HG02623 (cell line): ENCODE measurements around the gene CNGB1.
"Not testable (repeated sequence)": the region's sequence is repeated elsewhere in the genome, so short reads cannot be mapped to it uniquely, and the experiment has no call there.

Source experiments
- ATAC-seq: cut with Tn5 transposase; IDR thresholded peaks from one replicate; pipeline ENCODE4 v1.9.1; 2021; ENCODE audit warnings: moderate library complexity; ENCODE audit not compliant: unreplicated experiment

The CNGB1 gene

DNA sequence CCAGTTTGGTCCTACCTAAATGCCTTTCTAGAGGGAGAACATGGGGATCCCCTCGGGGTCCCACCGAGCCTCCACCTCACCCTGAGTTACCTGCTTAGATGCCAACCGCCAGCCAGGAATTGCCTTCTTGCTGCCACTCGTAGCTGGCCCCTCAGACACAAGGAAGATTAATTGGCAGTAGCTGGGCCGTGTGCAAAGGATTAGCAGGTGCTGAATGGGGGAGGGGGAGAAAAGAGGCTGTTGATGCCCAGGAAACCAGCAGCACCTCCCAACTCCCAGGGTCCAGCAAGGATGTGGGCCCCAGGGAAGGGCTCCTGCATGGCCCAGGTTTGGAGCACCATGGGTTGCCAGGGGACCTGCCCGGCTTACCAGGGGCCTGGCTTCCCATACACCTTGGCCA, at the start of gene CNGB1:
Gene CNGB1 (minus strand): TSS at position 159 of the 400 bp plus-strand sequence. CDS start 3,842 bp downstream, outside the sequence.
- ATAC-seq: no peak

DNA sequence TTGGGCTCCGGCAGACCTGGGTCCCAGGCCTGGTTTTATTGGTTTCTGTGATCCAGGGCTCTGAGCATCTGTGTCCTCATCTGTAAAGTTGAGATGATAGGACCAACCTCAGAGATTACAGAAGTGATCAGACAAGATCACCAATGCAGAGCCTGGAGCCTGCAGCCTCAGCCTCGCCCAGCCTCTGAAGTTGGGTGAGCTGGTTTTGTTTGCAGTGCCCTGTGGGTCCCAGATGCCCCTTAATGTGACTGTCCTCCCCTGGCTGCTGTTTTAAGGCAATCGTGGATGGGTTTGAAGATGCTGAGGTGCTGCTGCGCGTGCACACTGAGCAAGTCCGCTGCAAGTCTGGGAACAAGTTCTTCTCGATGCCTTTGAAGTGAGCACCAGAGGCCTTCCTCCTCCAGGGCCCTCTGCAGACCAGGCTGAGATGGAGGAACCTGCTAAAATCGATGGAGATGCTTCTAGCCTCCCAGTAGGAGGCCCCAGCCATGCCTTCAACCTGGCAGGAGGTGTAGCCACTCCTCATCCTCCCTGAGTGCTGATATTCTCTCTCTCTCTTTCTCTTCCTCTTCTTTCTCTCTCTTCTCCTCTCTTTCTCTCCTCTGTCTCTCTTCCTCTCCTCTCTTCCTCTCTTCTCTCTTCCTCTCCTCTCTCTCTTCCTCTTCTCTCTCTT, 49.1 kb upstream of the CNGB1 start:
- no peak for ATAC-seq

DNA sequence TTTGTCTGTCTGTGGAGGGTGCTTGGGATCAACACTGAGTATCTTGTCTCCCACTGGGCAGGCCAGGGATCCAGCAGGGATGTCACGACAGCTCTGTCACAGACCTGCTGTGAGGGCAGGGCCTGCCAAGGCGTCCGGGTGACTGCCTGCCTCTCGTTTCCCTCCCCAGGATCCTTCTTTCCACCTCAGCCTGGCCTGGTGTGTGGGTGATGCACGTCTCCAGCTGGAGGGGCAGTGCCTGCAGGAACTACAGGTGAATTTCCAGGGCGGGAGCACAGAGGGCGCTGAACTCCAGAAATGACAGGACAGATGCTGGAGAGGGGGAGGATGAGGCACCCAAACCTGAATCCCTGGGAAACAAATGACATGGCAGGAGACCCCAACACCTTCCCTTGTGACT, 47.9 kb upstream of the CNGB1 start:
- ATAC-seq: no peak

DNA sequence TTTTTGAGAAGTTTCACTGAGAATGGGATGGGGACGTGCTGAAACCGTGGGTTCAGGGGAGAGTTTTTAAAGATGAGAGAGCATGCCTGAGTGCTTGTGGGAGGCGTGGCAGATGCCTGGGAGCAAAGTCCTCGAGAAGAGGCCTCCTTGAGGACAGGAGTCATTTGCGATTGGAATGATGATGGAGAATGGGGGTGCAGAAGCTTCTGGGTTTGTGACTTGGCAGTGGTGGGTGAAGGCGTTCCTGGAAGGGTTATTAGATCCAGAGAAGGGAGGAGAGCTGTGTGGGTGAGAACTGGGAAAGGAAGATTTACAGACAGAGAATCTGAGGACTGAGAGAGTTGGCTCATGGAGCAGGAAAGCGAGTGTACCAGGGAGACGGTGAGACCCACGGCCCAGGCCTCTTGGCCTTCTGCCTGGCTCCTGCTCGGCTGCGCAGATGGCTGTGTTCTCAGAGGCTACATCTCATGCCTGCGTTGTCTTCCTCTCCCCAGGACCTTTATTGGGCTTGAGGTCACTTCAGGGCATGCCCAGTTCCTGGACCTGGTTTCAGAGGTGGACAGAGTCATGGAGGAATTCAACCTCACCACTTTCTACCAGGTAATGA, 46.0 kb upstream of the CNGB1 start:
- no peak for ATAC-seq

DNA sequence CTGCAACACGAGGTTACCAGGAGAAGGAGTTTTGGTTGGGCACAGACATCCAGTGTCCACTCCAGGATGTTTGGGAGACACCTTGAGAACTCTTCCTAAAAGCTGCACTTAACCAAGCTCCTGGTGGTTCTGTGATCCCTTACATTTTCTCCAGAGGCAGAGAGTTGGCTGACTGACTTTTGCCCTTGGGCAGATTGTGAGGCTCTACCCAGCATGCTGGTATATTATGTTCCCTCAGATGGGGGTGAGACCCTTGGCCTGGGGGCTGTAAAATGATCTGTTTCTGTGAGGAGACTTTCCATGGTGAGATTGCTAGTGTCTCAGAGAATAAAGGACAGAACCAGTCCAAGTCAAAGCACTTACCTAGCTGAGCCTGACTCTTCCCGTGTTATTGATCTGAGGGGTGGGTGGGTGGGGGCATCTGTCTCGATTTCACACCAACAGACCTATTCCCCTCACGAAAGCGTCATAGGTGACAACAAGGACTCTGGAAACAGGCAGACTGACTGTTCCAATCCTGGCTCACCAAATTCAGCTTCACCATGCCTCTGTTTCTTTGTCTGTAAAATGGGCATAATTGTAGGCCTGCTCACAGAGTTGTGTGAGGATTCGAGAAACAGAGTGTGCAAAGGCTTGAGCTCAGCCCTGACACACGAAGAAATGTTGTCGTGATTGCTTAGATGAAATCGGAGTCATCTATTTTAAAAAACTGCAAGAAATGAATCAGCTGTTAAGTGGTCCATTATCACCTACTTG, 42.5 kb upstream of the CNGB1 start:
- ATAC-seq: no peak

DNA sequence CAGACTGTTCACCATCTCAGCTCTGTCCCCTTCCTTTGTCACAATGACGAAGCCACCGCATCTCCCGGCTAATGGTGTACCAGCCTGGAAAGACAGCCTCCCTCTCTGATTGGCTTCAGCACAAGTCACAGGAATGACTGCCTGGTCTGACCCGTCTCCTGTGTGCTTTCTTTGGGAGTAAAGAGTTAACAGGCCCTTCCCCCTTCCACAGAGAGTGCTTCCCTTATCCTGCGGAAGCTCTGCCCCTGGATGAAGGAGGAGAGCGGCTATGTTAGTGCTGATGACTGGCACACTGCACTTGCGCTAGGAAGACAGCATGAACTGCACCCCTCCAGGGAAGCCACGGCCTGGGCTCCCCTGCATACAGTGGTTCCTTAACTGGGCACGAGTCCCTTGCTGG, 41.6 kb upstream of the CNGB1 start:
- ATAC-seq: no peak

DNA sequence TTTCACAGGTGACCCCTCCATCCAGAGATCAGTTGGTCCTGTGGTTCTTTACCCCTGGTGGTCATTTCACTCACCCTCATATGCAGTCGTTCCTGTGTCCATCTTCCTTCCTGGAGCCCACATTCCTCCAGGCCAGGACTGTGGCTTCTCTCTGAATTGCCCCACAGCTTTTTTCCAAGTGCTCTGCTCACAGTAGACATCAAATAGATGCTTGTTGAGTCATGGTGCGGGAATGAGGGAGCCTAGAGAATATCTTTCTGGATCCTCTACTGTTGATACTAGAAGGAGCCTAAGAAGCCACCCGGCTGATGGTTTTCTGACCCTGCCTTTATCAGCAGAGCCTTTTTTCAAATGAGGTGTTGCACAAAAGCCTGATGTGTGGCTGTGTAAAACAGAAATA, 40.7 kb upstream of the CNGB1 start:
- no peak for ATAC-seq

DNA sequence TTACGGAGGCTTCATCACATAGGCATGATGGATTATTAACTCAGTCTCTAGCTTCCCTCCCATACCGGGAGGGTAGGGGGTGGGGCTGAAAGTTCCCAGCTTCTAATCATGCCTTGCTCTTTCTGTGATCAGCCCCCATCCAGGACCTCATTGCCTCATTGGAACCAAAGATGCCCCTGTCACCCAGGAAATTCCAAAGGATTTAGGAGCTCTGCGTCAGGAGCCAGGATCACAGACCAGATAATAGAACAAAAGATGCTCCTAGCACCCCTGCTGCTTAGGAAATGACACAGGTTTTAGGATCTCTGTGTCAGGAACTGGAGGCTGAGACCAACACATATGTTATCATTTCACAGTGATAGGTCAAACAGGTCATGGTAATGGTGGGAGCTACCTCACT, 40.0 kb upstream of the CNGB1 start:
- no peak for ATAC-seq

DNA sequence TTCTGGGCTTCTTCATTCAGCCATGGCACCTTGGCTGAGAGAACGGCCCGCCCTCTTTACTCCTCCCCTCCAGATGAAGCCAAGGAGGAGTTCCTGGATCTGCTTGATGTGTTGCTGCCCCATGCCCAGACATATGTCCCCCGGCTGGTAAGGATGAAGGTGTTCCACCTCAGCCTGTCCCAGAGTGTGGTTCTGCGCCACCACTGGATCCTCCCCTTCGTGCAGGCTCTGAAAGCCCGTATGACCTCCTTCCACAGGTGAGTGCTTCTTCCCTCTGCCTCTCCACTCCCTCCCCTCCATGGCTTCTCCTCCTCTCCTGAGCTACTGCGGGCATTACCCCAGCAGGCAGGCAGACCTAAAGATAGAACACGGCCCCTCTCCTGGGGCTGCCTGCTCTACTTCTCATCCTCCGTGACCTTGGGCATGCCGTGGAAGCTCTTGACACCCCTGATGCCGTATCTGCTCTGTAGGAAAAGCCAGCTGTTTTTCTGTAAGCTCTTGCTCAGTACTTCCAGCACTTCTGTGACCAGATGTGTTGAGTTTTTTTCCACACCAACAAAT, 39.0 kb upstream of the CNGB1 start:
- ATAC-seq: no peak

DNA sequence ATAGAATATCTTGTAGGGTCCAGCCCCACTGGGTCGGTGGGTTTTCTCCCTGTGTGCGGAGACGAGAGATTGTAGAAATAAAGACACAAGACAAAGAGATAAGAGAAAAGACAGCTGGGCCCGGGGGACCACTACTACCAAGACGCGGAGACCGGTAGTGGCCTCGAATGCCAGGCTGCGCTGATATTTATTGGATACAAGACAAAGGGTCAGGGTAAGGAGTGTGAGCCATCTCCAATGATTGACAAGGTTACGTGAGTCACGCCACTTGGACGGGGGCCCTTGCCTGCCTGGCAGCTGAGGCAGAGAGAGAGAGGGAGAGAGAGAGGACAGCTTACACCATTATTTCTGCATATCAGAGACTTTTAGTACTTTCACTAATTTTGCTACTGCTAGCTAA, 33.8 kb upstream of the CNGB1 start:
- ATAC-seq: not testable (repeated sequence)

DNA sequence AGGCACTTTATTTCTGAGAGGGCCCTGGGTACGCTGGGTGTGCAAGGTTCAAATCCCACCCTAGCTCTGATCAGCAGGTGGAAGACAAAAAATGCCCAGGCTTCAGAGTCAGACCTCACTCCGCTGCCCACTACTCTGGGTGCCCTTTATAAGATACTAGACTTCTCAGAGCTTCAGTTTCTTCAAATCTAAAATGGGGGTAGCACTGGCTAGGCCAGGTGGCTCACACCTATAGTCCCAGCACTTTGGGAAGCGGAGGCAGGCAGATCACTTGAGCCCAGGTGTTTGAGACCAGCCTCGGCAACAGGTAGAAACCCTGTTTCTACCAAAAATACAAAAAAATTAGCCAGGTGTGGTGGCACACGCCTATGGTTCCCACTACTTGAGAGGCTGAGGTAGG, 32.0 kb upstream of the CNGB1 start:
- no peak for ATAC-seq

DNA sequence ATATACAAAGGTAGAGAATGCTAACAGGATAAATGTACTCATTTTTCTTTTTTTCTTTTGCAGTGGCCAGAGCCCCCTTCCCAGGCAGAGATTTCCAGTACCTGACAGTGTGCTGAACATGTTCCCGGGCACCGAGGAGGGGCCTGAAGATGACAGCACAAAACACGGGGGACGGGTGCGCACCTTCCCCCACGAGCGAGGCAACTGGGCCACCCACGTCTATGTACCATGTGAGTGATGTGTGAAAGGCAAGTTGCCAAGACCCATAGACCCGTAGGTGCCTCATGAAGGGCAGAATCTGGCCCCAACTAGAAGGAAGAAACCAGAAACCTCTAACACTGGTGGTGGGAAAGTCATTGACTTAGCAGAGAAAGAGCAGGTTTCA, 31.5 kb upstream of the CNGB1 start:
- no peak for ATAC-seq

DNA sequence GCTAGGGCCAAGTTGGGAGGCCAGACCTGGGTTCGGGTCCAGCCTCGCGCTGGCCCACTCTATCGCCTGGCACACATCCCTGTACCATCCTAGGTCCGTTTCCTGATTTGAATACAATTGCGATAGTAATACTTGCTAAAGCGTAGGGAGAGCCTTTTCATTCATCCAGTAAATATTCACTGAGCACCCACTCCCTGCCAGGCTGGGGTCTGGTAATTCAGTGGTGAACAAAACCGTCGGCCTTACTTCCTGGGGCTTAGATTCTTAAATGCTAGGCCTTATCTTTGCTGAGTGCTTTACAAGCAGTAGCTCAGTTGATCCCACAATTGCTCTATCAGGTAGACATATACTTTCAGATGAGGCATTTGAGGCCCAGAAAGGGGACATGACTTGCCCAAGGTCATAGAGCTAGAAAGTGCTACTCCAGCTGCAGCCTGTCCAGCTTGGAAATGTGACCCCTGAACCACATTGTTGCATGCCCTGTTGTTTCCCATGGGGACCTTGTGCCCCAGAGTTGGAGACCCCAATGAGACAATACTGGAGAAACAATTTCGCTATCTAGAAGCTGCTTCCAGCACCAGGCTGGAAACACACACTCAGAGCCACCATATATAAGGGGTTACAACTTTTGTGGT, 31.0 kb upstream of the CNGB1 start:
- ATAC-seq: no peak

DNA sequence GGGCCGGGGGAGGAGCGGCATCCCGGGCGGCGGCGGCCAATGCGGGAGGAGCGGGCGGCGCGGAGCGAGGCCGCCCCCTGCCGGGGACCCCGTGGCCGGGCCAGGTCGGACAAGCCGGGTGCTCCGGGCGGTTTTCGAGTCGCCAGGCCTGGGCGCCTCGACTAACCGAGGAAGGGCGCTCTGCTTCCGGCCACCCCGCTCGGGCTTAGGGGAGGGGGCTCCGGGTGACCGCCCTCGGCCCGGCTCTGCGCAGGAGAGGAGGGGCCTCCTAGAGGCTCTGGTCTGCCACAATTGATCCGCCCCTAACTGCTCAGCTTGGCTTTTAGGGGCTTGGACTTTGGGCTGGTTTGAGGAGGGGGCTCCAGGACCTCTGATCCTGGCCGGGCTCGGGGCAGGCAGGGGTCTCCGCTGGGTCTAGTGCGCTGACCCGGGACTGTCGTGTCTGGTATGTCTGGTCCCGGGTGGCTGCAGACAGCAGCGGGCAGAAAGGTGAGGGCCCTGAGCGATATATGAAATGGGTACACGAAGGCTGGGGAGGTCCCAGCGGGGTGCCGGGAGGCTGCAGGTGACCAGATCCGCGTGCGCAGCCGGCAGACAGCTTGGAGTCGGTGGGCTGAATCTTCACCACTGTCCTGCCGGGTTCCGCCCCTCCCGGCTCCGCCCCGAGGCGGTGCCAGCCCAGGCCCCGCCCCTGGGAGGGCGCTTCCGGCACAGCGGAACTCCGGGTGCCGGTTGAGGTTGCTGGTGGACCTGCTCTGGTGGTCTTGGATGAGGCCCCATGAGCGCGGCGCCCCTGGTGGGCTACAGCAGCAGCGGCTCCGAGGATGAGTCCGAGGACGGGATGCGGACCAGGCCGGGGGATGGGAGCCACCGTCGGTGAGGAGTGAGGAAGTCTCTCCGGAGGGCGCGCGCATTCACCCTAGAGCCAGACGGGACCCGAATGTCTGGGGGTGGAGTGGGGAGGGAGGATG, 30.1 kb upstream of the CNGB1 start, which contains the start of gene USB1:
Gene USB1 (plus strand): TSS at position 702 of the 971 bp plus-strand sequence. CDS start 77 bp downstream, at position 779.
- peak; percentile 78 for ATAC-seq

DNA sequence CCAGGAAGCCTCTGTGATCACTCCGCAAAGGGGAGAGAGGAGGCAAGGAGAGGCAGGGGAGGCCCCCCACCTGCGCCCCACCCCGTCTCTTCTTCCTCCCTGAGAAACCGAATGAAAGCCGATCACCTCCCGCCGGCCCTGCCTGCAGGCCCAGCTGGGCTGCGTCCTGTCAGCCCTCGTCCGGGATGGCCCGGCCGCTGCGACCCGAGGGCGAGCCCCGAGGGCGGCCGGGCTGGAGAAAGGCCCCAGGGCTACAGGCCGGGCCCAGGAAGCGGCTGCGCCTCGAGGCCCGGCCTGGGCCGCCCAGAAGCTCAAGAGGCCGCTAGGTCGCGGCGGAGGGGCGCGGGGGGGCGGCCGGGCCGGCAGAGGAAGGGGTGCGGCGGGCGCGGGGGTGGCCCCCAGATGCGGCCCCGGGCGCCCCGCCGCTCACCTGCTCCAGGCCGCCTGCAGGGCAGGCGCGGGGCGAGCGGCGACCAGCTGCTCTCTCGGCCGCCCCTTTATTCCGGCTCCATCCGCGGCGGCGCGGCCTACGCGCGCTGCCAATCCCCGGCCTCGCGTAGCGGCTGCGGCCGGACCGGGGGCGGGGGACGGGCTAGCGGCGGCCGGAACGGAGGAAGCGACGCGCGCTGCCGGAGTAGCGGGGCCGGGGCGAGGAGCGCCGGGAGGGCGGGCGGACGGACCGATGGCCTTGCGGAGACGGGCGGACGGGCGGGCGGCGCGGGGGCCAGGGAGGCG, 29.2 kb upstream of the CNGB1 start, which contains the start of gene ZNF319:
Gene ZNF319 (minus strand): TSS at position 702 of the 735 bp plus-strand sequence. CDS start 2,407 bp downstream, outside the sequence.
- peak; percentile 16 for ATAC-seq

DNA sequence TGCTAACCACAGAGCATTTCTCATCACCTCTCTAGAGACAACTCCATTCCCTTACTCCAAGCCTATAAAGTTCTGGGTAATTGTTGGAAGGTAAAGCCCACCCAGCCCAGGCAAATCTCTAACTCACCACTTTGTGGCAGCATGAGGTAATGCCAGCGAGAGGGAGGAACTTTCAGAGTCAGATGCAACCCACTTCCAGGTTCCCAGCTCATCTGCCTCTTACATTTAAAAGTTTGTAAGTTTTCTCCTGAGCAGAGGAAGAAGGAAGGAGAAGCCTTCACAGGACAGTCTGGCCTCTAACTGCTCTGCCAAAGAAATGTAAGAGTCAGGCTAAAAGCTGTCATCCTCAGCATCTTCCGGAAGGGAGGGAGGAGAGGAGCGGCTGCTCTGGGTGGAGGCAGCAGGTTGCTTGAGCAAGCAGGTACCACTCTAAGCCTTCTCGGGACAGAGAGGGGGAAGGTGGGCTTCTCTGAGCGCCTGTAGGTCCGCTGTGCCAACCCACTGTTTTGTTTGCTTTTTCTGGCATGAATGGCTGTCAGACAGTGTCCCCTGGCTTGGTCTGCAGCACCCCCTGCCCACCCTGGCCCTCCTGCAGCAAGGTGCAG, 28.5 kb upstream of the CNGB1 start:
- no peak for ATAC-seq

DNA sequence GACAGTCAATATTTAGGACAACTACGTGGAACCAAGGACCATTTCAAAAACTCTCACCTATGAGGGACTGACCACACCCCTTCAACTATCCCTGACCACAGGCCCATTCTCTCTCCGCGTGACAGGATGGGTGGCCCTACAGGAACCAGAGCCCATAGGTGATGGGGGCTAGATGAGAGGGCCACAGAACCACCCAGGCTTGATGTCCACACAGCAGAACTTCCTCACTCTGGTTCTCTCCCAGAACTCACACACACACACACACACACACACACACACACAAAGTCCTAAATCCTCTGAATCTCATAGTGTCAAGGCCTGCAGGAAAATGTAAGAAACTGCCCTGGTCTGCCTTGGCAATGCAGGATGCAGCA, 28.1 kb upstream of the CNGB1 start:
- no peak for ATAC-seq

DNA sequence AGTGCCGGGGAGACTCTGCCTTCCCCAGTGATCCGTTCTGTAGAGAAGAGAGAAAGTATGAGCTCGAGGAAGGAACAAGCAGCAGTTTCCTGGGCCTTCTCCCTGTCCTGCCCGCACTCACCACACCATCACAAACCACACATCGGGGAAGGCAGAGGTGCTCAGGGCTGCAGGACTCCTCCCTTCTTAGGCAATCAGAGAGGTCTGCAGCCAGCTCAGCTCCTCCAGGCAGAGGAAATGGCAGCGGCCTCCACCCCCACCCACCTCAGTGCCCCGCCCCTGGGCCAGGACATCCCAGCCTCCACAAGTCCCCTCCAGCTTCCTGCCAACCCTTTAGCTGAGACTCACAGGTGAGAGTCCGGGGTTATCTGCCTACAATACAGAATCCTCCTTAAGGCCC, 27.6 kb upstream of the CNGB1 start:
- no peak for ATAC-seq
